K562 (cell line): ENCODE measurements around the gene SERPING1. TPM values are rescaled to one million over a fixed set of nuclear protein-coding genes. Genes with fewer than 3 reads are reported as not detected.

Experiments used
- ARID3A ChIP-seq: IDR thresholded peaks from 2 replicates; pipeline ENCODE4 v1.6.1; 2012; ENCODE audit warnings: low read depth, low read length, improper control_type of control experiment, borderline replicate concordance
- CBX3 ChIP-seq, 2 experiments: IDR thresholded peaks; 1 replicate in 1 of 2; 2 replicates in 1 of 2; pipeline ENCODE4 v1.6.1; 2012; ENCODE audit warnings: inconsistent platforms in 2 of 2, low read length in 2 of 2, borderline replicate concordance in 1 of 2, control low read depth in 1 of 2
- MEF2D ChIP-seq: conservative IDR thresholded peaks from 2 replicates; pipeline ENCODE4 v1.6.1; 2016; ENCODE audit warnings: low read depth, missing genetic modification characterization, missing compliant biosample characterization
- MYBL2 ChIP-seq, 2 experiments: fragments of 450-650 bp in 1 of 2; sonication (generic) in 1 of 2; formaldehyde crosslinking in 1 of 2; IDR thresholded peaks; 2 replicates each; pipeline versions ENCODE4 v1.6.1 to v1.8.1; 2017 to 2022; ENCODE audit warnings: borderline replicate concordance in 1 of 2, inconsistent platforms in 1 of 2, low read depth in 1 of 2, mild to moderate bottlenecking in 1 of 2, missing genetic modification reagents in 1 of 2, moderate library complexity in 1 of 2
- SMC3 ChIP-seq: conservative IDR thresholded peaks from 2 replicates; pipeline ENCODE4 v1.6.1; 2011; ENCODE audit warnings: low read depth, low read length, improper control_type of control experiment; ENCODE audit not compliant: insufficient read depth
- SP2 ChIP-seq: IDR thresholded peaks from 2 replicates; pipeline ENCODE4 v1.6.1; 2011; ENCODE audit warnings: mild to moderate bottlenecking, low read depth, low read length, moderate library complexity; ENCODE audit not compliant: poor library complexity, severe bottlenecking; ENCODE audit errors: extremely low read depth
- ZNF217 ChIP-seq: sonication (generic); formaldehyde crosslinking; IDR thresholded peaks from 2 replicates; pipeline ENCODE4 v1.8.0; 2022; ENCODE audit warnings: mild to moderate bottlenecking, missing genetic modification reagents
- ZNF239 ChIP-seq: fragments of 250-450 bp; sonication (Bioruptor Pico); IDR thresholded peaks from 2 replicates; pipeline ENCODE4 v1.4.0; 2020; ENCODE audit warnings: mild to moderate bottlenecking
- ZNF407 ChIP-seq: fragments of 450-650 bp; IDR thresholded peaks from 2 replicates; pipeline ENCODE4 v1.6.1; 2016; ENCODE audit warnings: low read depth
- polyA plus RNA-seq, 8 experiments: library from polyadenylated mRNA; depleted of rRNA in 4 of 8; stranded (reverse) in 5 of 8; unstranded in 3 of 8; fragments of >200 nt; fragmentation: Nextera tagmentation in 2 of 8; fragmentation: Illumina TruSeq in 1 of 8; extraction: Ambion mirVana in 2 of 8; extraction: Trizol in 1 of 8; gene quantifications; 2 replicates each; pipeline versions ENCODE4 v1.2.1 to v1.2.3, GENCODE V29; 2011 to 2014; ENCODE audit warnings: inconsistent platforms in 1 of 8, missing spikeins in 1 of 8
- total RNA-seq, 7 experiments: library from RNA; depleted of rRNA in 6 of 7; stranded (reverse); fragments of >200 nt in 6 of 7; fragmentation: Illumina TruSeq in 2 of 7; extraction: Trizol in 2 of 7; gene quantifications; 2 replicates each; pipeline versions ENCODE4 v1.2.1 to v1.2.3, GENCODE V29; 2011 to 2021; ENCODE audit warnings: low replicate concordance in 1 of 7
- TF ChIP-seq, protein P1 (sequence below), 2 experiments: fragments of 450-650 bp; IDR thresholded peaks; 2 replicates each; pipeline ENCODE4 v1.6.1; 2018; ENCODE audit warnings: mild to moderate bottlenecking in 2 of 2, low read depth in 1 of 2; ENCODE audit not compliant: partially characterized antibody in 2 of 2

SERPING1 gene
- total and polyA plus RNA-seq, 9 of the 15 experiments (the other 6 are each of a cell fraction or from before 2014, with no cell fraction given) = 0.10 to 1.00 (median 0.21) TPM; not detected in 2

GRCh38 chr11:57568330-57568766, 29.1 kb upstream of the SERPING1 start (continued):
- TF ChIP-seq MYBL2 (IDR thresholded peaks at IDR 0.05; ENCODE audit: low read depth) (no peak), MYBL2 (CRISPR knock-in tag; IDR thresholded peaks at IDR 0.05; ENCODE audit: borderline replicate concordance) (no peak), MEF2D (tag) (no peak), SP2 (no peak), ZNF217 (CRISPR knock-in tag) (no peak), ARID3A (no peak), SMC3 (peak; percentile 88), ZNF239 (CRISPR knock-in tag) (no peak), ZNF407 (no peak), CBX3 (IDR thresholded peaks at IDR 0.05; ENCODE audit: borderline replicate concordance in 1 of 2, low read length in 2 of 2) (no peak)
- TF ChIP-seq, protein P1, sequence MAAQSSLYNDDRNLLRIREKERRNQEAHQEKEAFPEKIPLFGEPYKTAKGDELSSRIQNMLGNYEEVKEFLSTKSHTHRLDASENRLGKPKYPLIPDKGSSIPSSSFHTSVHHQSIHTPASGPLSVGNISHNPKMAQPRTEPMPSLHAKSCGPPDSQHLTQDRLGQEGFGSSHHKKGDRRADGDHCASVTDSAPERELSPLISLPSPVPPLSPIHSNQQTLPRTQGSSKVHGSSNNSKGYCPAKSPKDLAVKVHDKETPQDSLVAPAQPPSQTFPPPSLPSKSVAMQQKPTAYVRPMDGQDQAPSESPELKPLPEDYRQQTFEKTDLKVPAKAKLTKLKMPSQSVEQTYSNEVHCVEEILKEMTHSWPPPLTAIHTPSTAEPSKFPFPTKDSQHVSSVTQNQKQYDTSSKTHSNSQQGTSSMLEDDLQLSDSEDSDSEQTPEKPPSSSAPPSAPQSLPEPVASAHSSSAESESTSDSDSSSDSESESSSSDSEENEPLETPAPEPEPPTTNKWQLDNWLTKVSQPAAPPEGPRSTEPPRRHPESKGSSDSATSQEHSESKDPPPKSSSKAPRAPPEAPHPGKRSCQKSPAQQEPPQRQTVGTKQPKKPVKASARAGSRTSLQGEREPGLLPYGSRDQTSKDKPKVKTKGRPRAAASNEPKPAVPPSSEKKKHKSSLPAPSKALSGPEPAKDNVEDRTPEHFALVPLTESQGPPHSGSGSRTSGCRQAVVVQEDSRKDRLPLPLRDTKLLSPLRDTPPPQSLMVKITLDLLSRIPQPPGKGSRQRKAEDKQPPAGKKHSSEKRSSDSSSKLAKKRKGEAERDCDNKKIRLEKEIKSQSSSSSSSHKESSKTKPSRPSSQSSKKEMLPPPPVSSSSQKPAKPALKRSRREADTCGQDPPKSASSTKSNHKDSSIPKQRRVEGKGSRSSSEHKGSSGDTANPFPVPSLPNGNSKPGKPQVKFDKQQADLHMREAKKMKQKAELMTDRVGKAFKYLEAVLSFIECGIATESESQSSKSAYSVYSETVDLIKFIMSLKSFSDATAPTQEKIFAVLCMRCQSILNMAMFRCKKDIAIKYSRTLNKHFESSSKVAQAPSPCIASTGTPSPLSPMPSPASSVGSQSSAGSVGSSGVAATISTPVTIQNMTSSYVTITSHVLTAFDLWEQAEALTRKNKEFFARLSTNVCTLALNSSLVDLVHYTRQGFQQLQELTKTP (IDR thresholded peaks at IDR 0.05; ENCODE audit: low read depth in 1 of 2, partially characterized antibody in 2 of 2) = no peak
